ENCODE measurements around the gene PLAAT5.

The PLAAT5 gene

DNA sequence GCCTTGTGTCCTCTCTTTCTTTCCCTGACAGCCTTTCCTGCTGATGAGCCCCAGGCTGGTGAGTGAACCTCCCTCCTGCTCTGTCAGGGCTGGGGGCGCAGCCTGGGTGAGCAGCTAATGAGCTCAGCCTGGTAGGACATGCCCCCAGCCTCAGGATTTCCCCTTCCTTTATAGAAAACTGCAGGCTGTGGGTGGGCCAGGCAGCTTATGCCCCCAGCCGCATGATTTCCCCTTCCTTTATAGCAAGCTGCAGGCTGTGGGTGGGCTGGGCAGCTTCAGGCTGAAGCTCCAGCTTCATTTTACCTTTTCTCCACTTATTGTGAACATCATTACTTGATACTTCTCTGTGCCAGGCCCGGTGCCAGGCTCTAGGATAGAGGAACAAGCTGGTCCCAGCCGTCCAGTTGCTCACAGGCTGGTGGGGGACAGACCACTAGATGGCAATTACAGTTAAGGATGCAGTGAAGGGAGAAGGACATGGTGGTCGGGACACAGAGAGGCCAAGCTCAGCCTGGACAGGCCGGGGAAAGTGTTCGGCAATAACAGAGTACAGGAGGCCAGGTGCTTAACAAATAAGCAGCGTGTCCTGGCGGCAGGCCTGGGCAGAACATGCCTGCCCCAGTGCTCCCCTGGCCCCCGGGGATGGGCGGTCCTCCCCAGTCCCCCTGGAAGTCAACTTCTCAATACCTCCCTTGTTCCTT, 20.2 kb upstream of the PLAAT5 start:
- DNase-seq, result no peak

DNA sequence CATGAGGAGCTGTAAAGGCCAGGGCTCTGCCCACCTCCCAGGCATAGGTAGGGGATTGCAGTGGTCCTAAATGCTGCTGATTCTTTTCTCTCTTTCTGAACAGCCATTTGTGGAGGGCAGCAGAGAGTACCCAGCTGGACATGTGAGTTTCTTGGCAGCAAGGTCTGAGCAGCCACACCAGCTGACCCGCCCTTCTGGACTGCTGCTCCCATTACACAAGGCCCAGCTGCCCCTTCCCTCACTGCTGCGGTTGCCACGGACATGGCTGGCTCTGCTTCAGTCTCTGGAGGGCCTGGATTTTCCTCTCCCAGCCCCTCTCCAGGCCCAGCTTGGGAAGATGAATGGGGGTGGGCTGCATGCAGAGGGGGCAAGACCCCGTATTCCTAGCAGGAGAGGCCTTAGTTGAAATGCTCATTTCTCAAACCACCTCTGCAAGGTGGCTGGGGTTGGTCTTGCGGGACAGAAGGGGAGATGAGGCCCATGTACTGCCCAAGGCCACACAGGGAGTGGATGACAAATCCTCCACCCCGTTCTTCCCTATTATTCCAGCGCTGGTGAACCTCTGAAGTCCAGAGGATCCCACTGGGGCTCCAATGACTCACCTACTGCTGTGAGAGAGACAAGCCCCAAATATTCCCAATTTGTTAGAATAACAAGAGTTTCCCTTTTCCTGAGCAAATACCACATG, 19.5 kb upstream of the PLAAT5 start:
- no peak for DNase-seq

DNA sequence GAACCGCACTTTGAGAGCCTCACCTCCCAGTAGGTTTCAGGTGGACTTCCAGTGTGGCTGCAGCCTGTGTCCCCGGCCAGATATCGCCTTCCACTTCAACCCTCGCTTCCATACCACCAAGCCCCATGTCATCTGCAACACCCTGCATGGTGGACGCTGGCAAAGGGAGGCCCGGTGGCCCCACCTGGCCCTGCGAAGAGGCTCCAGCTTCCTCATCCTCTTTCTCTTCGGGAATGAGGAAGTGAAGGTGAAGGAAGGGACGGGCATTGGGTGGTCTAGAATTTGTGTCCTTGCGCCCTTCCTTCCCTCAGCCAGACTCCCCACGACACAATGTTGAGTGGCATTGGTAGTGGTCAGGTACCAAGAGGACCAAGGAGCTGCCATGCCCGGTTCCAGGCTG, 17.8 kb upstream of the PLAAT5 start:
- DNase-seq, result no peak

DNA sequence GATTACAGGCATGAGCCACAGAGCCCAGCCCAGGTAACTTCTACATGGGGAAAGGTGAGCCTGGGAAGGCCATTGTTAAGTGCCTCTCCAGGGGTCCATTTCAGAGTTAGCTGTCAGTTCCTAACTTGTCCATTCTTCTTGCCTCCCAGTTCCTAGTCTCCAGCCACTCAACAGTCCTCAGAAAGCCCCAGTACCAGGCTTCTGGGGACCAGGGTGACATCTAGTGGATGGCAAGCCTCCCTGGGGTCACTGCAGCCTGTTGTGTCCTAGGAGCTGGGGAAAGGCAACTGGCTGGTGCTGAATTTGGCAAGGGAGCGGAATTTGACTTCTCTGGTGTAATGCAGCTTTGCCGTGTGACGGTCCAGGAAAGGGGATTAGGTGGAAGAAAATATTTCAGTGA, 17.0 kb upstream of the PLAAT5 start:
- DNase-seq, result no peak

DNA sequence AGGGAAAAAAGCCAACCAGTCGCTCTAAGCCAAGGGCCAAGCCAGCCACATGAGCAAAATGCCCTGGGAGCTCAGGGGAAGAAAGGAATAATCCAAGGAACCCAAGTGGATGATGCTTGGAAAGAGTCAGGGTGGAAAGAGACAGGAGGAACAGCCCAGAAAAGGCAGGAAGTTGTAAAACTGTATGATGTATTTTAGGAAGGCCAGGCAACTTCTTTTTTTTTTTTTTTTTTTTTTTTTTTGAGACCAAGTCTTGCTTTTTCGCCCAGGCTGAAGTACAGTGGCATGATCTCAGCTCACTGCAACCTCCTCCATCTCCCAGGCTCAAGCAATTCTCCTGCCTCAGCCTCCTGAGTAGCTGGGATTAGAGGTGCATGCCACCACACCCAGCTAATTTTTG, 16.5 kb upstream of the PLAAT5 start:
- DNase-seq, result peak in 1 of 2 donors; percentile 28

DNA sequence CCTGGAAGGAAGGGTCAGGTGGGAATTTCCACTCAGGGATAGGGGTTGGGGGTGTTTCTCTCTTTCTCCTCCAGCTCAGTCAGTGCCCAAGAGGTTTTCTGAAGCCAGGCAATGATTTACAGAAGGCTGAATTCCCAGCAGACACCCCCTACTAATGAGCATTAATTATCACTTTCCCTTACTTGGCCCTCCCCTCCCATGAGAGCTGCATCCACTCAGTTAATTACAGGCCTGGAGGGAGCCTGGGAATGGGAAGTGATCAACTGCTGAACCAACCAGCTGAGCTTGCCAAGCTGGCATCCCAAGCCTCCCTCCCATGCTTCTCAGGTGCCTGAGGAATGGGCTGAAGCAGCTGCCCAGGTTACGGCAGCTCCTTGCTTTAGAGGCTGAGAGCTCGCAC, 15.9 kb upstream of the PLAAT5 start:
- DNase-seq, result no peak

DNA sequence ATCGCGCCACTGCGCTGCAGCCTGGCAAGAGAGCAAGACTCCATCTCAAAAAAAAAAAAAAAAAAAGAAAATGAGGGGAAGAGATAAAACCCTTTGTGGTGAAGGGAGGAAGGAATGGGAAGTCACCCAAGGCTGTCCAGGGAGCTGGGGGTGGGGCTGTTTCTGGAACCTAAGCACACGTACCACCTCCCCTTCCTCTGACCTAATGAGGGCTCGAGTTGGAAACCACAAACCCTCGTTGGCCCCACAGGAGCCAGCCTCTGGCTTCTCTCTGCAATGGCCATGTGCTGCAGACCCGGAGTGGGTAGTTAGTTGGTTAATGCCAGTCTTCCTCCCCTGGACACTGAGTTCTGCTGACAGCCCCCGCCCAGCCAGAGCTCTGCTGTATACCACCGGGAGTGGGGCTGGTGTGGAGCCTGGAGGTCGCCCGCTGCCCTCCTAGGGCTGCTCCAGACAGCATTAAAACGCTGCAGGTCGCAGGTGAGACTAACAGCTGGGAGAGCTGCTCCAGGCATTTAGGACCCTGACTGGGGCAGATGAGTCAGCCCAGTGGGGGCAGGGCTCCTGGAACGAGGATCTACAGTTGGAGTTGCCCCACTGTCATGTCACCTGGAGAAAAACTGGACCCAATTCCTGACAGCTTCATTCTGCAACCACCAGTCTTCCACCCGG, 15.0 kb upstream of the PLAAT5 start, which contains the start of gene LGALS12:
Gene LGALS12 (plus strand): TSS at position 228 of the 672 bp plus-strand sequence. CDS start 375 bp downstream, at position 603.
- peak in 1 of 2 donors; percentile 76 for DNase-seq

DNA sequence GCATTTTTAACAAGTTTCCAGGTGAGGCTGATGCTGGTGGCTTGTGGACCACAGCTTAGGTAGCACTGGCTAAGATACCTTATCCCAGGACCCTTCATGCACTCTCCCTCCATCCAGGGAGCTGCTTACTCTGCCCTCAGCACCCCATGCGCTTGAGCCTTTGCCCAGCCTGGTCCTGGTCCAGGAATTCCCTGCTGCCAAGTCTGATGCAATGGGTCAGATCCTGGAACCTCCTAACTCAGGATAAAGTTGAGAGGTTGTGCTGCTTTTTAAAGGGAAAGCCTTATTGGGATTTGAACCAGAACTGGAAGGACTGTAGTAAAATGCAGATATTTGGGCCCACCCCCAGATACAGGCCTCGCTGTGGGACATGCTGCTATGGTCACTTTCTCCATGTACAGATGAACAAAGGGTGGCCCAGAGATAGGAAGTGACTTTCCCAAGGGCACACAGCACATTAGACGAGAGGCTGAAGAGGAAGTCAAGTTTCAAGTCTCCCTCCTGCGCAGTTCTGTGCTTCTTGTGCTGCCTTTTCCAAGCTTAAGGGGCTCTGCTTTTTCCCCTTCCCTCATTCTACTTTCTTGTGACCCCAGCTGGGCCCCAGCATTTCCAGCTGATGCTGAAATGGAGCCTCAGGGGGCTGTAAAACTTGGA, 14.1 kb upstream of the PLAAT5 start:
- no peak for DNase-seq

DNA sequence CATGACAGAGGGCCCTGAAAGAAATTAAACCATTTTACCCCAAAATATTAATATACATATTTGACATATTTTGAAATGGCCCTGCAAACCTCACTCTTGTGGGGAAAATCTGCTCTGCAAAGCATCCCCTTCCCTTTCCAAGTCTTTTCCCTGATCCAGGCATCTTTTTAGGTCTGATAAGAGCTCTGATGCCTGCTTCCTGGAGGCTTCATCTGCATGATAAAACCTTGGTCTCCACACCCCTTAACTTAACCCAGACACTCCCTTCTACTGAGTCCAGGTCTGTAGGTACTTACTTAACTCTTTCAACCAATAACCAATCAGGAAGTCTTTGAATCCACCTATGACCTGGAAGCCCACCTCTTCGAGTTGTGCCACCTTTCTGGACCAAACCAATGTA, 13.1 kb upstream of the PLAAT5 start:
- DNase-seq, result no peak

DNA sequence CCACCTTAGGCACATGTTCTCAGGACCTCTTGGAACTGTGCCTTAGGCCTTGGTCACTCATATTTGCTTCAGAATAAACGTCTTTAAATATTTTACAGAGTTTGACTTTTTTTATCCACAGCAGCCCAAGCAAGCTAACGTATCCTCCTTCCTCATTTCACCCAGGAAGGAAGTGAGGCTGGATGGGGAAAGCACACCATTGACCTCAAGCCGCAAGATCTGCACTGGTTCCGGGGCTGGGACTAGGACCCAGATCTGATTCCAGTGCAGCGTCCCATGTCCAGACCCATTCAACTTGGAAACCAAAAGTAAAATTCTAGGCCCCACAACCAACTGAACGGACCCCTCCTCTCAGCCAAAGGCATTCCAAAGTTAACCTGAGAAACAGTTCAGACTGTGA, 12.5 kb upstream of the PLAAT5 start:
- no peak for DNase-seq

DNA sequence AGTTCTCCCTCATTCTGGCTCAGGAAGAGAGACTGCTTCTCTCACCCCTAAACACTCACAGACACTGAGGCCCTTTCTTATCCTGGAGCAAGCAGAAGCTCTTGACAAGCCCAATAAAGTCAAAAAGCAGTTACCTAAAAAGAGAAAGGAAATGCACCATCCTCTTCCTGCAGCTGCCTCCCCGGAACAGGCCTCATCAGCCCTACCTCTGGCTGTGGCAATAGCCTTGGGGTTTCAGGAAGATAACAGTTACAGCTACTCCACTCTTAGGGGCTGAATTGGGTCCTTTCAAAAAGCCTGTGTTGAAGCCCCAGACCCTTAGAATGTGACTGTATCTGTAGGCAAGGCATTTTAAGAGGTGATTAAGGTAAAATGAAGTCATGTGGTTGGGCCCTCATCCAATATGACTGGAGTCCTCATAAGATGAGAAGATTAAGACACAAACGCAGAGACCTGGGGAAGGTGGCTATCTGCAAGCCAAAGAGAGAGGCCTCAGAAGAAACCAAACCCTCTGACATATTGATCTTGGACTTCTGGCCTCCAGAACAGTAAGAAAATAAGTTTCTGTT, 11.4 kb upstream of the PLAAT5 start:
- DNase-seq, result no peak

DNA sequence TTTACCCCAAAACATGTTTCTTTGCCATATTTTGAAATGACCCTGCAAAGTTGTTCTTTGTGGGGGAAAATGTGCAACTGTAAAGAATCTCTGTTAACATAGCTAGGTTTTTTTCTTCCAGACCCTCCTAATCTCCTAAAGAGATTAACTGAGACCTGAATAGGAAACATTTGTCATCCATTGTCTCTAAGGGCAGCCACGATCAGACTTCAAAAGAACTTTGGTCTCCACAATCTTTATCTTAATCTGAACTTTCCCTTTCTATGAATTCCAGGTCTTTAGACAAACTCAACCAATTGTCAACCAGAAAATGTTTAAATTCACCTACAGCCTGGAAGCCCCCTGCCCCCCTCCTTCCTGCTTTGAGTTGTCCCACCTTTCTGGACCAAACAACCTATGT, 10.3 kb upstream of the PLAAT5 start:
- DNase-seq, result no peak

DNA sequence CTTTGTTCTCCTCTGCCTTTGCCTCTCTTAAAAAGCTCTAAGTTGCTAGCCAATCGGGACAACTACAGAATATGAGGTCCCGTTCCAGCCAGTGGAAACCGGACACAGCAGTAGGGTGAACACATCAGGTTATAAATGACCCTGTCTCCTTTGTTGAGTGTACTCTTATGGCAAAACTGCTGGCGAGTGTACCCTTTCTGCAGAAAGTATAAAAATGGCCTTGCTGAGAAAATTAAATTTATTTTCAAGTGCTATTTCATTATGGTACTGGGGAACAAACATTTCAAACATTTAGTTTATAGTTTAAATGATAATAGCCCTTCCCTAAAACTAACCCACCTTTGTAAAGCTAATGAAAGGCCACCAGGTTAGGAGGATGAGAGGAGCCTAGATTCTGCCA, 8.9 kb upstream of the PLAAT5 start:
- no peak for DNase-seq

DNA sequence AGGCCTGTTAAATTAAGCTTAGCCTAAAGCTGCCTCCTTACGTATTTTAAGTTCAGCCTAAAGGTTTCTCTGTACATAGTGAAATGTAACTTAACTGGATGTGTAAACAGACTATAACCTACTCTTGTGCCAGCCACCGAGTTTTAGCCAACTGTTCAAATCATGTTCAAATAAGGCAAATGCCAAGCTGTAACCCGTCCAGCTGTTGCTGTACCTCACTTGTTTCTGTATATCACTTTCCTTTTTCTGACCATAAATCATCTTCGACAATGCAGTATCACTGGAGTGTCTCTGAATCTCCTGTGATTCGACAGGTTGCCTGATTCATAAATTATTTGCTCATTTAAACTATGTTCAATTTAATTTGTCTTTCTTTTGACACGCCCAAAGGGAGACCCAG, 4.0 kb upstream of the PLAAT5 start:
- DNase-seq, result no peak

DNA sequence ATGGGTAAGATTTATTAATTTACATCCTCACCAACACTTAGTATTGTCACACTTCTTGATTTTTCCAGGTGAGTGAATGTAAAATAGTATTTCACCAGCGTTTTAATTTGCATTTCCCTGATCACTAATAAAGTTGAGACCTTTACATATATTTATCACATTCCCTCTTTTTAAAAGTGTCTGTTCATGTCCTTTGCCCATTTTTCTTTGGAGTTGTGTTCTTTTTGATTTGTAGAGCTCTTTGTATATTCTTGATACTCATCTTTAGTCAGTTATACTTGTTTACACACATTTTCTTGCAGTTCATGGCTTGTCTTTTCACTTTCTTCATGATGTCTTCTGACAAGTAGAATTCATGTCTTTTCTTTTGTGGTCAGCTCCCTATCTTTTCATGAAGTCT, 2.2 kb upstream of the PLAAT5 start:
- DNase-seq, result no peak

DNA sequence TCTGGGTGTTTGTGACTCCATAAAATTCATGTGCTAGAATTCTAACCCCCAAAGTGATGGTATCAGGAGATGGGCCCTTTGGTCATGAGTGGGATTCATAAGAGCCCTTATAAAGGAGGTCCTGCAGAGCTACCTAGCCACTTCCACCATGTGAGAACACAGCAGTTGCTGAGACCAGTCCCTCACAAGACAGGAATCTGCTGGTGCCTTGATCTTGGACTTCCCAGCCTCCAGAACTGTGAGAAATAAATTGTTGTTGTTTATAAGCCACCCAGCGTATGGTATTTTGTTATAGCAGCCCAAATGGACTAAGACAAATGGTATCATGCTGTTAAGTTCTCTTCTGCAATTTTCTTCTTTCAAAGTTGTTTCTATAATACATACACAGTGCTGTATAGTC, 1.5 kb upstream of the PLAAT5 start:
- DNase-seq, result no peak

DNA sequence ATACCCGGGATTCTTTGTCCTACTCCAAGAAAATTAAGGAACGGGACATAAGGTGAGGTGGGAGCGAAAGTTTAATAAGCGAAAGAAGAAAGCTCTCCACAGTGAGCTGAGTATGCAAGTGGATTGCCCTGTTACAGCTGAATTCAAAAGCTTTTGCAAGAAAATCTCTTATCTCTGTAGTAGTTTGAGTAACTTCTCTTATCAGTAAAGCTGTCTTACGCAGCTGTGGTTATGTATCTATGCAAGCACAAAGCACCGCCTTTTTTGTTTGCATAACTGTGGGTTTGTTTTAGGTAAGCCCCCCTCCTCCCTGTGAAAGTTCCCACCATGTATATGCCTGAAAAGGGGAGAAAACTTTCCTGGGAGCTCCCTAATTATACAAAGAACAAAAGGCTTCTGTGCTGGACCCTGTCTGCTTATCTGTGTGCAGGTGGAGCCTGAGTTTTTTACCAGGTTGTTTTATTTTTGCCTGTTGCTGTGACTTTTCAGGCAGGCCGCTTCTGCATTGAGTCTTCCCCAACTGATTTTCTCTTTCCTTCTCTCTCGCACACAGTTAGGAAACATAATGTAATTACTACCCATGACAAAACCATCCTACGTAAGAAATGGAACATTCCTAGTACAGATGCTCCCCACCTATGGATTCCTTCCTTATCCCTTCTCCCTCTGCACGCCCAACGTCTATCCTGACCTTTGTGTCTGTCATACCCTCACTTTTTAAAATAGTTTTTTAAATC, 837 bp upstream of the PLAAT5 start:
- no peak for DNase-seq

DNA sequence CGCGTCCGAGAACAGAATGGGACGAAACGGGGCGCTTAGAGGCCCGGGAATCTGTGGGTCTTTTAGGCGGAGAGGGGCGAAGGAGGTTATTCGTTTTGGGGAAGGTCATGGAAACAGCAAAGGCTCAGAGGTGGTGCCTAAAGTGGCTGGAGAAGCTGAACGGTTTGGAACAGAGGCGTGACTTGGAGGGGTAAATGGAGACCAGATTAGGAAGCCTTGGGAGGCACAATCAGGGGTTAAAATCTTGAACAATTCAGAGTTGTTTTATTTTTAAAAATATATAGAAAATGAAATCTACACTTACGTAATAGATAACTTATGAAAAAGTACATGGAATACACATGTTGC, 247 bp upstream of the PLAAT5 start:
- DNase-seq, result no peak

DNA sequence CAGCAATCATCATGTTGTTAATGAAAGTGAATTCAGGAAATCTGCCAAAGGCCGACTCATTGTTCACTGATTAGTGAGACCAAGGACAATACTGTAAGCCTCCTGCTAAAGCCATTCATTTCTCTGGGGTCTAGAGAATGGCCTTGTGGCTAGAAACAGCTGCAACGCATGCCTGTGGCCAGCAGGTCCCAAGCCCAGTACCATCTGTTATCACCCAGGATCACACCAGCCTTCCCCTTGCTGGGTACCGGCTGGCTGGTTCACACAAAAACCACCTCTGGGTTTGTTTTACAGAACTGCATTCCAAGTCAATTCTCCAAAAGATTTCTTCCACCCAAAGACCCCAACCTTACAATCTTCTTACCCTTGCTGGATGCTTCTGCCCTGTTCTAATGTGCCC, 1.1 kb downstream of the PLAAT5 start:
- no peak for DNase-seq

DNA sequence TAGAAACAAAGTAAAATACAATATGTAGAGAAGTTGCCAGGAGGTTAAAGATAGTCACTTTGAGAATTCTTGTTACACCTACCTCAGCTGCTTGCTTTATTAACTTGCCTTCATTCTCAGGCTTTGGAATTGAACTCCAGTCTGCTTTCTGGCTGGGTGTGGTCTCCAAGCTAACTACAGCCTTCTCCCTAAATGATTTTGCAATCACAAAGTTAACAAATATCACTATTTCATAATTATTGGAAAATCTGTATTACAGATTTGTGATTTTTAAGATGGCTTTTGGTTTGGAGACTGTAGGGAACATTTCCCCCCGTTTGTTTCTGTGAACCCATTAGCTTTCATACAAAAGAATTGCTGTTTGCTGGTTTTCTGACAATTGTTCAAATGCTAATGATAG, 2.2 kb downstream of the PLAAT5 start:
- no peak for DNase-seq

DNA sequence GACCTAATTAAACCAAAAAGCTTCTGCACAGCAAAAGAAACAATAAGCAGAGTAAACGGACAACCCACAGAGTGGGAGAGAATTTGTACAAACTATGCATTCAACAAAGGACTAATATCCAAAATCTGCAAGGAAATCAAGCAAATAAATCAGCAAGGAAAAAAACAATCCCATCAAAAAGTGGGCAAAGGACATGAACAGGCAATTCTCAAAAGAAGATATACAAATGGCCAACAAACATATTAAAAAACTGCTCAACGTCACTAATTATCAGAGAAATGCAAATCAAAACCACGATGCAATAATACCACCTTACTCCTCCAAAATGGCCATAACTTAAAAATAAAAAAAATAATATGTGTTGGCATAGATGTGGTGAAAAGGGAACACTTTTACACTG, 5.2 kb downstream of the PLAAT5 start:
- no peak for DNase-seq

DNA sequence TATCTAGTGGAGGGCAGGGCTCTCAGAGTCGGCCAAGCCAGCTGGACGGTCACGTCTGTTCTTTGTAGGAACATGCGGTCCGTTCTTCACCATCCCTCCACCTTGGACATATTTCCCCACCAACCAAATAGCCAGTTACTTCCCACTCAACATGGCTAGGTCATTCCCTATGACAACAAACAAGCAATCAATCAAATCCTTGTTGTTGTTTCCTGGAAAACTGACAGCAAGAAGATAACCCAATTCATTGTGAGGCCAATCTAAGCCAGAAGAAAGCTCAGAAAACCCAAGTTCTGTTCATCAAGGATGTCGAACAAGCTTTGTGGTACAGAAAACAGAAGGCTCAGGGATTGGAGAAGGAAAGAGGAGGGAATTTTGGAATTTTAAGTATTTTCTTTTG, 10.9 kb downstream of the PLAAT5 start:
- no peak for DNase-seq

DNA sequence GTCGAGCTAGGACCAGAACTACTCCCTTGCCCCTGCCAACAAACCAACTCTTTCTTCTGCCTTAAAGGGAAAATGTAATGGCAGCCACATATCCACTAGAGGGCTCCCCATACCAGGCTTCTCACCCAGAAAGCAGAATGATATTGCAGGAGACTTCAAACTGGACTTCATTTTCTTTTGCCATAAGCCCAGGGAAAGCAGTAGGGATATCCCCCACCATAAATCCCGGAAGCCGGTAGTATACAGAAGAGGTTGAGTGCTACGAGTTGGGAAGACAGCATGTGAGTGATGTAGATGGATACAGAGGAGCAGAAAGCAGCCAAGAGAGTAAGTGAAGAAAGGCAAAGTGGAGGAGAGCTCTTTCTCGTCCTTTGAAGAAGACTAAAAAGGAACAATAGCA, 12.1 kb downstream of the PLAAT5 start:
- DNase-seq, result peak in 1 of 2 donors; percentile 72
